Tongue (tissue), 2 donors: ENCODE measurements around the gene DPP10. TPM values are rescaled to one million over a fixed set of nuclear protein-coding genes. Genes with fewer than 3 reads are reported as not detected.
A peak's percentile ranks its signal among the peaks of the same experiment; 100 is the strongest.
"Not testable (repeated sequence)": the region's sequence is repeated elsewhere in the genome, so short reads cannot be mapped to it uniquely, and the experiment has no call there.

ENCODE experiments used
- DNase-seq: peaks from one replicate; pipeline ENCODE4 v3.0.0-alpha.2; 2015
- total RNA-seq: library from RNA; depleted of rRNA; stranded (reverse); fragments of >200 nt; gene quantifications from one replicate; pipeline ENCODE4 v1.2.3, GENCODE V29; 2014

The DPP10 gene
- total RNA-seq = 2.5 TPM

DNA sequence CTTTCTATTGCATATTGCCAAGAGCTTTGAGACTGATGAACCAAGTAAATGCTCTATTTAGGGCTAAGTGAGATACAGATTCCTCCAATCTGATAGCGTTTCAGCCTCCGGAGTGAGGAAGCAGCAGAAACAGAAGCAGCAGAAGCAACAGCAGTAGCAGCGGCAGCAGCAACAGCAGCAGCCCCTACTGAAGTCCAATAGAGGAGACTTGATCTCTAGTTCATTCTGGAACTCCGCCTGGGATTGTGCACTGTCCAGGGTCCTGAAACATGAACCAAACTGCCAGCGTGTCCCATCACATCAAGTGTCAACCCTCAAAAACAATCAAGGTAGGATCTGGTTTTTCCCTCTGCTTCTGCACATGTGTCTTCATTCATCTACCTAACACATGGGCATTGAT, at the start of gene DPP10:
DPP10 (plus strand) TSS at position 132 of the 400 bp plus-strand sequence.
- DNase-seq = peak; percentile 77

DNA sequence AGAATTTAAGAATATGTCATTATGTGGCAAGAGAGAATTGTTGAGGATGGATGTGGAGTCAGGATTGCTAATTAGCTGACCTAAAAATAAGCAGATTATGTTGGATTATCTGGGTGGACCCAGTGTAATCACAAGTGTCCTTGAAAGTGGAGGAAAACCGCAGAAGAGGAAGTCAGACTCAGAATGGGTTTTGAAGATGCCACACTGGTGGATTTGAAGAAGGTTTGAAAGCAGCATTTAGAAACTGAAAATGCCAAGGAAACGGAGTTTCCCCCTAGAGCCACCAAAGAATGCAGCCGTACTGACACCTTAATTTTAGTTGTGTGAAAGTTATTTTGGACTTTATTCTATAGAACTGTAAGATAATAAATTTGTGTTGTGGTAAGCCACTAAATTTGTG, 41.6 kb upstream of the DPP10 start:
- no peak for DNase-seq

GRCh38 chr2:114405247-114406116, 37.0 kb upstream of the DPP10 start:
- DNase-seq = no peak

DNA sequence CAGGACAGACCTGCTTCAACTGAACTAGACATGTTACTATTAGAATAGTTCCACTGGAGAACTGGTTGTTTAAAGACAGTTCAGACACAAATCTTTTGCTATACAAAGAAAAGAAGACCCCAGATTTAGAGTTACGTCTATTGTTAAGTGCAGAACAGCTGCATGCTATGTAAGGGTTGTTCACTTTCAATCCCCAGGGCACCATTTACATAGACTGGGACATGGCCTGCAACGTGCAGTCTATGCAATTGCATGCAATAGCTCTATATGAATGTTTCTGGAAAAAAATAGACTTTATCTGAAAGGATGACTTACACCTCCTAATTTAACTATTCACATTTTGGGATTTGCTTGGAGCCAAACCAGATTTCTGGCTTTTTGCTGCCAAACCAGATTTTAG, 36.1 kb upstream of the DPP10 start:
- no peak for DNase-seq

- not testable (repeated sequence) for DNase-seq
Measured at GRCh38 chr2:114407353-114407752, 35.1 kb upstream of the DPP10 start.

DNA sequence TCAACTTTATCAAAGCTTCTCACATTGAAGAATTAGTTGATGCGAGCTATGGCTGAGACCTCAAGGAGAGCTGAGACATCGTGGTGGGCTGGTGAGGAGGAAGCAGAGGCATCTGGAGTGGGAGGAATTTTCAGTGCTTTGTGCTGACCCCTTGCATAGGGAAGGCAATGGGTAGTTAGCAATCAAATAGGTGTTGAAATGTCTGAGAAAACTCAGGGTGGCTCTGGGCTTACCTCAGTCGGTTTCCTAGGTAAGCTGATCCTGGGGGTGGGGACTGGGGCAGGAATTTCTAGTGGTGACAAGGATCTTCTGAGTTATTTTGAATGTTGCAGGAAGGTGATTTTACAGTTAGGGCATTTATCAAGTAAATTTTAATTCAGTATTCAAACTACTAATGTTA, 20.7 kb upstream of the DPP10 start:
- DNase-seq = no peak

- no peak for DNase-seq
Measured at GRCh38 chr2:114424699-114425098, 17.7 kb upstream of the DPP10 start.

DNA sequence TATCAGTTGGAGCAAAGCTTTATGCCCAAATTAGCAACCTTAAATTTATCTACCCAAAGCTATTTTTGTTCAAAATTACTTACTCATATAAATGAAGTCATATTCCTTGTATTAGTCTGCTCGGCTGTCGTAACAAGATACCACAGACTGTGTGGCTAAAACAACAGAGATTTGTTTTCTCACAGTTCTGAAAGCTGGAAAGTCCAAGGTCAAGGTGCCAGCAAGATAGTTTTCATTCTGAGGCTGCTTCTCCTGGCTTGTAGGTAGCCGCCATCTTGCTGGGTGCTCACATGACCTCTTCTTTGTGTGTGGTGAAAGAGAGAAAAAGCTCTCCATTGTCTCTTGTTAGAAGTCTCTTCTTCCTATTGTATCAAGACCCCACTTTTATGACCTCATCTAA, 15.7 kb upstream of the DPP10 start:
- no peak for DNase-seq

DNA sequence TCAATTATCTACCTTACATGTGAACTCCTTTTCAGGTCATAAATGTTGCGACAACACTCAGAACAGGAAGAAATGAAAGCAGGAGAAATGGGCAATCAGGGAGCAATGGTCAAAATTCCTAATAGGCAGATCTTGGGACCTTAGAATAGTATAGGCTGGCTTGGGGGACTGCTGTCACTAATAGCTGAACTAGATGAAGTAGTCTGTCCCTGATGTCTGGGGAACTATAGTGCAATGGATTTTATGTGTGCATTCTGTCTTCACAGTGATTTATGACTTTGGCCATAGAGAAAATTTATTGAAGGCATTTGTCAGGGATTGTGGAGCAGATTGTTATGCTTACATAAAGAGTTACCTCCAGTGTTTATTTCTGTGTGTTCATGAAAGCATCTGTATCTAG, 6.1 kb upstream of the DPP10 start:
- DNase-seq = no peak

- no peak for DNase-seq
Measured at GRCh38 chr2:114446571-114446970, 4.1 kb downstream of the DPP10 start.

DNA sequence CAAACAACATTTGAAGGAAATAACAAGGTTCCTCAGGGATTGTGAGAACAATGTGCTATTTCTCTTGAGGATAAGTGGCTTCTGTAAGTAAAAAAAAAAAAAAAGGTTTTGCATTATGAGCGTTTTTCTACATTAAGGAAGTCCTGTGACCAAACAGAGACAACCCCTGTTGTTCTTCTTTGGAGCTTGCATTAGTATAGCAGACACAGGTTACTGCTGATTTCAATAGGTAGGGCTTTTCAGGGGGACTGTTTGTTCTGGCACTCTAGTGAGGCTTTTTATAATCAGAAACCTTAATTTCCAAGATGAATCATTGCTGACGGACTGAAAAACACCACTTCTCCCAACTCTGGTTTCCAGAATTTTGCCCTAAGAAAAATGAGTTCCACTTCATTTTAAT, 8.2 kb downstream of the DPP10 start:
- no peak for DNase-seq

- peak; percentile 17 for DNase-seq
Measured at GRCh38 chr2:114456566-114456965, 14.1 kb downstream of the DPP10 start.

DNA sequence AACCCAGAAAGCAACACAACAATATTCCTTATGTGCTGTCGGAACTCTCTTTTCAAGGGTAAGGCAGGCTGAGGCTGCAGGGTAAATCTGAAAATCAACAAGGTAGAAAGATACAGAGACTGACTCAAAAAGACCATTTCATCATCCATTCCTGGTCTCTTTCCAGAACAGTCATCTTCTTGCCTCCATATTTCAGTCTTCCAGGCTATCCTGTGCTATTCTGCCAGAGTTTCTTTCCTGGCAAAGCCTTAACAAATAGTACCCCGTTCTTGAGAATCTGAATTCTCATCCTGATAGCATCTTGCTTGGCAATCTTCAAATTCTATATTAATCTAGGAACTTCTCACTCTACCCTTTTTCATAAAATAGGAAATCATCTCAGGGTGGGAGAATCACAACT, 15.5 kb downstream of the DPP10 start:
- DNase-seq = no peak

DNA sequence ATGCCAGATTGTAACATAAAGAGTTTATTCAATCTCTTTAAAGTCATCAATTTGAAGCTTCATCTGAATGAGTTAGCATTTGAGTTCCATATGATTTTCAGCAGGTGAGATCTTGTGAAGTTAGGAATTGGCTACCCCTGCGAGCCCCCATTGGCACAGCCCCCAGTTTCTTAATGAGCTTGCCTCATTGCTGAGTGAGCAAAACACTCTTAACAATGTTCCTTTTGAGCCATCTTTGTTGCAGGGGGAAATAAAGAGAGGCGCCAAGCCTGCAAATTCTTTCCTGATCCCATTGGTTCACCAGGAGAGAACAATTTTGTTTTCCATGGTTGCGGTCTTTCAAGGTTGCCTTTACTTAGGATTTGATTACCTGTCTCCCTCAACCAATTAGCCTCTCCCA, 18.7 kb downstream of the DPP10 start:
- DNase-seq = no peak

DNA sequence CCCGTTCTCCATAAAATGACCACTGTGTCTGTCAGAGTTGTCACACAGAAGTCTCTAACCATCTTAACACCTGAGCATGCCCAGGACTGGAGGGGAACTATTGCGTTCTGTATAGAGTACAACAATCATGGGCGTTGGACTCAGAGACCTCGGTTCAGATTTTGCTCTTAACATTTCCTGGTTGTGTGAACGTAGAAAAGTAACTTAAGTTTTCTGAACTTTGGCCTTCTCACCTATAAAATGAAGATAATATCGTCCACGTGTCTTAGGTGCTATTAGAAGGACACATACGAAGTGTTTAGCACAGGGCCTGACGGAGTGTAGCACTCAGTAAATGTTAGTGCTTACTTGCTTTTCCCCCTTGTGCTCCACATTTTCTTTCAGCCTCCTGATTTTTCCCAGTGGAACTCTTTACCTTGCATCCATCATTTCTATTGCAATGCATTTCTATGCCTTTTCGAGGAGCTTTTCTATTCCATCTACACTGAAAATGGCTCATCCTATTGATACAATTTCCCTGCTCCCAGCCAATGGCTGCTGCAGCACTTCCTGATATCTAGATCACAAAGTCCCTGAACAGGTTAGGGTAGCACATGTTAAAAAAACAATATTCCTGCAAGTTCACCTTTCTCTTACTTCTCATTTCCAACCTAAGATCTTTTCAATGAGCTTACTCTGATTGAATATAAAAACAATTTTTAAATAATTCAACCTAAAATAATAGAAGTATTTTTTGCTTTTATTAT, 22.7 kb downstream of the DPP10 start:
- no peak for DNase-seq

GRCh38 chr2:114468343-114468742, 25.9 kb downstream of the DPP10 start:
- no peak for DNase-seq

GRCh38 chr2:114472246-114472645, 29.8 kb downstream of the DPP10 start:
- no peak for DNase-seq

DNA sequence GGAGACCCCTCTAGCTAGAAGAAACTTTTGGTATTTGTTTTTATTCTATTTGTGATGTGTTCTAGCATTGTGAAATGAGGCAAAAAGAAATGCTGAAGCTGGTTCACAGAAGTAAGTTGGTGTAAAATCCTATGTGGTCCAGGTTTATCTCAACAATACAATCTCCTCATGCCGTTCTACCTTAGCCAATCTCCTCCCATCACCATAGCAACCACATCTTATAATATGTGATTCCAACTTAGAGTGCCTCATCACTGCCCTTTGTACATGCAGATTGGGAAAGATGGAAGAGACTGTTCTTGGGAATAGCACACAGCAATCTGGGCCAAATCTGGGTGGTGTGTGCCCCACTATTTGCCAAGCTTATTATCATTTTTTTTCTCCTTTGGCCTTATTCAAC, 30.3 kb downstream of the DPP10 start:
- DNase-seq = no peak

- peak; percentile 78 for DNase-seq
Measured at GRCh38 chr2:114488841-114489530, 46.5 kb downstream of the DPP10 start.

GRCh38 chr2:114495046-114495445, 52.6 kb downstream of the DPP10 start:
- no peak for DNase-seq

- no peak for DNase-seq
Measured at GRCh38 chr2:114496959-114497358, 54.5 kb downstream of the DPP10 start.

- DNase-seq = no peak
Measured at GRCh38 chr2:114499101-114499500, 56.7 kb downstream of the DPP10 start.

GRCh38 chr2:114507744-114508143, 65.3 kb downstream of the DPP10 start:
- DNase-seq = no peak
